K562 (cell line): ENCODE measurements around the gene NUAK1. TPM values are rescaled to one million over a fixed set of nuclear protein-coding genes. Genes with fewer than 3 reads are reported as not detected.

Experiments
- ATAC-seq: fragments of 200-7000 bp; cut with Tn5 transposase; 3 replicates; pipeline ENCODE4 v1.9.1; 2020; ENCODE audit warnings: moderate library complexity
- BruUV-seq: library from RNA; stranded (reverse); fragments of 400-500 nt; replicated peaks from 2 replicates; lab custom pipeline; 2021; lab: Mats Ljungman, UMichigan
- CTCF ChIA-PET: fragments of 300-600 bp; formaldehyde crosslinking; extraction: SDS; loops from one replicate; lab custom pipeline; 2021; ENCODE audit warnings: low intra/inter-chr PET ratio; lab: Yijun Ruan, JAX
- POLR2A ChIA-PET: fragments of 300-600, 350-650 bp; sonication (Branson Sonifier 250); formaldehyde crosslinking; extraction: SDS; loops from one replicate; lab custom pipeline; 2021; ENCODE audit warnings: antibody characterized with exemption, inconsistent platforms; lab: Yijun Ruan, JAX
- DNase-seq, 4 experiments: peaks; one replicate each; pipeline versions ENCODE4 v3.0.0 to v3.0.0-alpha.2; 2011 to 2018; ENCODE audit warnings: low spot score in 3 of 4, mixed read lengths in 3 of 4; ENCODE audit errors: extremely low read depth in 1 of 4
- FAIRE-seq: peaks from 2 replicates; lab custom pipeline; 2011; peaks lifted over from hg19 to GRCh38; lab: Jason Lieb, UNC
- H2AFZ ChIP-seq: 2 replicates; pipeline ENCODE4 v1.6.0; 2011; ENCODE audit warnings: low read depth, low read length, control low read depth, inconsistent platforms
- H3K27ac ChIP-seq: fragments of 200-600 bp; 3 replicates; pipeline ENCODE4 v1.8.0; 2011; ENCODE audit warnings: low read depth, mild to moderate bottlenecking, control low read depth, inconsistent platforms, low read length, moderate library complexity, mixed read lengths; ENCODE audit errors: extremely low read depth
- H3K27me3 ChIP-seq, 2 experiments: fragments of 300-600 bp in 1 of 2; 2 replicates in 1 of 2; 3 replicates in 1 of 2; pipeline versions ENCODE4 v1.6.0 to v1.8.0; 2011; ENCODE audit warnings: inconsistent platforms in 2 of 2, low read length in 2 of 2, mild to moderate bottlenecking in 1 of 2, mixed read lengths in 1 of 2, moderate library complexity in 1 of 2; ENCODE audit not compliant: control insufficient read depth in 2 of 2, insufficient read depth in 2 of 2
- H3K36me3 ChIP-seq: fragments of 300-600 bp; 3 replicates; pipeline ENCODE4 v1.8.0; 2011; ENCODE audit warnings: mild to moderate bottlenecking, low read length, inconsistent platforms; ENCODE audit not compliant: control insufficient read depth, insufficient read depth
- H3K4me1 ChIP-seq, 2 experiments: fragments of 200-600 bp in 1 of 2; replicated peaks in 1 of 2; 2 replicates in 1 of 2; 3 replicates in 1 of 2; pipeline versions ENCODE4 v1.5.1 to v1.8.0; 2011; ENCODE audit warnings: inconsistent platforms in 2 of 2, low read length in 2 of 2, mild to moderate bottlenecking in 1 of 2, mixed read lengths in 1 of 2, moderate library complexity in 1 of 2; ENCODE audit not compliant: control insufficient read depth in 2 of 2, insufficient read depth in 2 of 2
- H3K4me2 ChIP-seq: 2 replicates; pipeline ENCODE4 v1.6.1; 2011; ENCODE audit warnings: low read length, control low read depth, inconsistent platforms, mixed read lengths; ENCODE audit not compliant: insufficient read depth
- H3K4me3 ChIP-seq: fragments of 200-600 bp; sonication (generic), shearing (Covaris generic); 2 replicates; pipeline ENCODE4 v1.5.1; 2016; ENCODE audit warnings: control low read depth, inconsistent platforms
- H3K79me2 ChIP-seq: fragments of 200-600 bp; 3 replicates; pipeline ENCODE4 v1.8.0; 2011; ENCODE audit warnings: low read length, inconsistent platforms; ENCODE audit not compliant: control insufficient read depth, insufficient read depth
- H3K9ac ChIP-seq, 2 experiments: 2 replicates each; pipeline versions ENCODE4 v1.6.0 to v1.6.1; 2011; ENCODE audit warnings: low read depth in 2 of 2, low read length in 2 of 2, control low read depth in 1 of 2, inconsistent platforms in 1 of 2, mild to moderate bottlenecking in 1 of 2, mixed read lengths in 1 of 2; ENCODE audit not compliant: insufficient read depth in 1 of 2
- H3K9me1 ChIP-seq: one replicate; pipeline ENCODE4 v1.6.0; 2011; ENCODE audit warnings: inconsistent platforms, mild to moderate bottlenecking, low read length, moderate library complexity; ENCODE audit not compliant: control insufficient read depth, insufficient read depth
- H3K9me3 ChIP-seq: replicated peaks from 2 replicates; pipeline ENCODE4 v1.5.1; 2011; ENCODE audit warnings: low read depth, low read length, inconsistent platforms; ENCODE audit not compliant: control insufficient read depth, insufficient read depth
- H4K20me1 ChIP-seq: replicated peaks from 2 replicates; pipeline ENCODE4 v1.6.1; 2011; ENCODE audit warnings: low read length, inconsistent platforms, mixed read lengths; ENCODE audit not compliant: control insufficient read depth, insufficient read depth
- BDP1 ChIP-seq: IDR thresholded peaks from 3 replicates; pipeline ENCODE4 v1.6.1; 2011; ENCODE audit not compliant: insufficient read length, insufficient read depth
- C11orf30 ChIP-seq: fragments of 450-650 bp; IDR thresholded peaks from 2 replicates; pipeline ENCODE4 v1.6.1; 2016; ENCODE audit warnings: low read depth, mild to moderate bottlenecking
- STAT5A ChIP-seq: IDR thresholded peaks from 2 replicates; pipeline ENCODE4 v1.6.1; 2012; ENCODE audit warnings: low read length, inconsistent platforms, borderline replicate concordance
- TCF7 ChIP-seq: sonication (generic); IDR thresholded peaks from 2 replicates; pipeline ENCODE4 v1.6.1; 2016; ENCODE audit warnings: antibody characterized with exemption, borderline replicate concordance
- TEAD2 ChIP-seq: fragments of 450-650 bp; IDR thresholded peaks from 2 replicates; pipeline ENCODE4 v1.6.1; 2016; ENCODE audit warnings: missing genetic modification characterization, control low read depth, missing compliant biosample characterization
- ZNF239 ChIP-seq: fragments of 250-450 bp; sonication (Bioruptor Pico); IDR thresholded peaks from 2 replicates; pipeline ENCODE4 v1.4.0; 2020; ENCODE audit warnings: mild to moderate bottlenecking
- WGBS: fragments of 100-300 bp; shearing (Covaris generic); methylation state at CpG from one replicate; pipeline ENCODE4 v1.1.6; 2016; ENCODE audit warnings: low coverage, mixed read lengths; ENCODE audit not compliant: insufficient coverage; ENCODE audit errors: missing lambda C conversion rate; 5-methylcytosine and 5-hydroxymethylcytosine counted together
- in situ Hi-C: fragments of 300-500 bp; cut with MboI; formaldehyde crosslinking; loops from 4 replicates; pipeline ENCODE4 v1.15.0; 2018; ENCODE audit warnings: inconsistent platforms, mixed read lengths
- intact Hi-C: fragments of 100-400 bp; cut with micrococcal nuclease; formaldehyde crosslinking; loops from 2 replicates; pipeline ENCODE4 v1.14.2; 2022
- polyA plus RNA-seq, 8 experiments: library from polyadenylated mRNA; depleted of rRNA in 4 of 8; stranded (reverse) in 5 of 8; unstranded in 3 of 8; fragments of >200 nt; fragmentation: Nextera tagmentation in 2 of 8; fragmentation: Illumina TruSeq in 1 of 8; extraction: Ambion mirVana in 2 of 8; extraction: Trizol in 1 of 8; gene quantifications; 2 replicates each; pipeline versions ENCODE4 v1.2.1 to v1.2.3, GENCODE V29; 2011 to 2014; ENCODE audit warnings: inconsistent platforms in 1 of 8, missing spikeins in 1 of 8
- total RNA-seq, 7 experiments: library from RNA; depleted of rRNA in 6 of 7; stranded (reverse); fragments of >200 nt in 6 of 7; fragmentation: Illumina TruSeq in 2 of 7; extraction: Trizol in 2 of 7; gene quantifications; 2 replicates each; pipeline versions ENCODE4 v1.2.1 to v1.2.3, GENCODE V29; 2011 to 2021; ENCODE audit warnings: low replicate concordance in 1 of 7
- TF ChIP-seq, protein P1 (sequence below), 2 experiments: IDR thresholded peaks; 2 replicates each; pipeline ENCODE4 v1.6.1; 2011; ENCODE audit warnings: borderline replicate concordance in 1 of 2, control low read depth in 1 of 2, low read depth in 1 of 2, low read length in 1 of 2, mild to moderate bottlenecking in 1 of 2, mixed read lengths in 1 of 2, moderate library complexity in 1 of 2; ENCODE audit not compliant: insufficient read depth in 1 of 2, insufficient read length in 1 of 2, poor library complexity in 1 of 2, severe bottlenecking in 1 of 2; ENCODE audit errors: extremely low read depth in 1 of 2
- TF ChIP-seq, protein P2 (sequence below): fragments of 250-450 bp; sonication (Bioruptor Pico); IDR thresholded peaks from 2 replicates; pipeline ENCODE4 v1.4.0; 2020
- TF ChIP-seq, protein P3 (sequence below): fragments of 450-650 bp; formaldehyde crosslinking; IDR thresholded peaks from 2 replicates; pipeline ENCODE4 v1.4.0; 2022; ENCODE audit warnings: missing genetic modification characterization

Gene NUAK1
- total and polyA plus RNA-seq, 9 of the 15 experiments (the other 6 are each of a cell fraction or from before 2014, with no cell fraction given), result 0.02 TPM; not detected in 8

DNA sequence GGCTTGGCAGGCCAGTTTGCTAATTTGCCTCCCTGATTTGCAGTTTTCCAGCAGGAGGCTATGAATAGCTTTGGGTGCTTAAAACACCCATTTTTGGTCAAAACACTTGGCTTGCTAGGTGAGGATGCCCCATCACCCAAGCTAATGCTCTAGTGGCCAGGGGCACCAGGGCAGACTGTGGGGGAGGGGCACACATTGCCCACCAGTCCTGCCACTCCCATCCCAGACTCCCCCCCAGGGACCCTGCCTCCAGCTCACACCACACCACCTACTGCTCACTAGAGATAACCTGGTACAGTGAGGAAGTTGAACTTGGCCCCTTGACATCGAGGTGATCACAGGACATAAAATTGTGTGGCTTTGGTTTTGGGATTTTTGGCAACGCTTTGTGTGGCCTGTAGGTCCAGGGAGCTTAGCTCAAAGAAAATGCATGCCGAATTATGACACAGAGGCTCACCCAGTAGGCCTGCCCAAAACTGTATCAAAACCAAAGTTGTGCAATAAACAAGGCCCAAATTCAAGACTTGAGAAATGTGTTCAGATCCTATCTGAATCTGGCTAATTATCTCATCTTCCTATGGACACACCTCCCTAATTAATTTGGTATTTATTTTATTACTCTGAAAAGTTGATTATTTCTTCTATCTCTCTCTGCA lies 4.3 kb downstream of the NUAK1 start:
- DNase-seq (no peak), ATAC-seq (no peak), FAIRE-seq (no peak)
- H3K4me1 ChIP-seq, result no peaks in the 10 kb centered on the region
- BruUV-seq, result no TSS peak
- TF ChIP-seq, protein P1, sequence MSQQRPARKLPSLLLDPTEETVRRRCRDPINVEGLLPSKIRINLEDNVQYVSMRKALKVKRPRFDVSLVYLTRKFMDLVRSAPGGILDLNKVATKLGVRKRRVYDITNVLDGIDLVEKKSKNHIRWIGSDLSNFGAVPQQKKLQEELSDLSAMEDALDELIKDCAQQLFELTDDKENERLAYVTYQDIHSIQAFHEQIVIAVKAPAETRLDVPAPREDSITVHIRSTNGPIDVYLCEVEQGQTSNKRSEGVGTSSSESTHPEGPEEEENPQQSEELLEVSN (IDR thresholded peaks at IDR 0.05; ENCODE audit: borderline replicate concordance in 1 of 2, extremely low read depth in 1 of 2, insufficient read depth in 1 of 2, insufficient read length in 1 of 2, low read depth in 1 of 2, low read length in 1 of 2, poor library complexity in 1 of 2, severe bottlenecking in 1 of 2), result no peak
- TF ChIP-seq C11orf30, result no peak
- no peak for TF ChIP-seq TEAD2
- no peak for TF ChIP-seq ZNF239 (CRISPR knock-in tag)
- TF ChIP-seq, protein P2, sequence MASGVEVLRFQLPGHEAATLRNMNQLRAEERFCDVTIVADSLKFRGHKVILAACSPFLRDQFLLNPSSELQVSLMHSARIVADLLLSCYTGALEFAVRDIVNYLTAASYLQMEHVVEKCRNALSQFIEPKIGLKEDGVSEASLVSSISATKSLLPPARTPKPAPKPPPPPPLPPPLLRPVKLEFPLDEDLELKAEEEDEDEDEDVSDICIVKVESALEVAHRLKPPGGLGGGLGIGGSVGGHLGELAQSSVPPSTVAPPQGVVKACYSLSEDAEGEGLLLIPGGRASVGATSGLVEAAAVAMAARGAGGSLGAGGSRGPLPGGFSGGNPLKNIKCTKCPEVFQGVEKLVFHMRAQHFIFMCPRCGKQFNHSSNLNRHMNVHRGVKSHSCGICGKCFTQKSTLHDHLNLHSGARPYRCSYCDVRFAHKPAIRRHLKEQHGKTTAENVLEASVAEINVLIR (CRISPR knock-in tag), result no peak
- no peak for TF ChIP-seq TCF7
- no peak for TF ChIP-seq BDP1
- TF ChIP-seq, protein P3, sequence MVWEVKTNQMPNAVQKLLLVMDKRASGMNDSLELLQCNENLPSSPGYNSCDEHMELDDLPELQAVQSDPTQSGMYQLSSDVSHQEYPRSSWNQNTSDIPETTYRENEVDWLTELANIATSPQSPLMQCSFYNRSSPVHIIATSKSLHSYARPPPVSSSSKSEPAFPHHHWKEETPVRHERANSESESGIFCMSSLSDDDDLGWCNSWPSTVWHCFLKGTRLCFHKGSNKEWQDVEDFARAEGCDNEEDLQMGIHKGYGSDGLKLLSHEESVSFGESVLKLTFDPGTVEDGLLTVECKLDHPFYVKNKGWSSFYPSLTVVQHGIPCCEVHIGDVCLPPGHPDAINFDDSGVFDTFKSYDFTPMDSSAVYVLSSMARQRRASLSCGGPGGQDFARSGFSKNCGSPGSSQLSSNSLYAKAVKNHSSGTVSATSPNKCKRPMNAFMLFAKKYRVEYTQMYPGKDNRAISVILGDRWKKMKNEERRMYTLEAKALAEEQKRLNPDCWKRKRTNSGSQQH, result no peak
- TF ChIP-seq STAT5A, result no peak
- no peaks in the 10 kb centered on the region for H3K9me3 ChIP-seq
- H3K9me1 ChIP-seq, result no peaks in the 10 kb centered on the region
- H3K27me3 ChIP-seq, result peaks cover 3 to 21% of the 10 kb centered on the region in 2 experiments; a peak in 4 of 5 replicates
- no peak overlapping the region for H3K4me3 ChIP-seq
- CTCF ChIA-PET, result interaction anchor here (0.6 kb wide), 1 partner anchor 120 kb away, joined by 3 read pairs; no protein-coding TSS in a partner anchor
- no peak overlapping the region for H2AFZ ChIP-seq
- no peak overlapping the region for H3K9ac ChIP-seq
- POLR2A ChIA-PET, result interaction anchor here (0.7 to 1.0 kb wide), 3 partner anchors 14 to 917 kb away, joined by 3 to 4 read pairs (median 3); no protein-coding TSS in a partner anchor
- H4K20me1 ChIP-seq, result 0 out of 2 replicates have a peak, but pooled peaks cover 3% of the 10 kb centered on the region
- H3K4me2 ChIP-seq, result no peak overlapping the region
- WGBS, result 0% methylated on average over 3 of the region's 3 CpGs
- H3K27ac ChIP-seq, result no peak overlapping the region
- intact Hi-C loops, result loop anchor here (10.0 kb wide), 1 partner anchor 190 kb away; no protein-coding TSS in a partner anchor
- H3K79me2 ChIP-seq, result no peaks in the 10 kb centered on the region
- no peaks in the 10 kb centered on the region for H3K36me3 ChIP-seq
- in situ Hi-C loops, result loop anchor here (5.0 kb wide), 1 partner anchor 712 kb away; no protein-coding TSS in a partner anchor
